Right lobe of liver (tissue), 6 donors: Measurements from ENCODE around the gene ZMYND11. TPM values are rescaled to one million over a fixed set of nuclear protein-coding genes. Genes with fewer than 3 reads are reported as not detected.

Experiments
- ATAC-seq, 4 donors: fragments of 200-7000 bp; cut with Tn5 transposase; one replicate each; pipeline ENCODE4 v1.9.1; 2020; ENCODE audit warnings: mild to moderate bottlenecking in 4 of 4, moderate library complexity in 4 of 4
- DNase-seq, 3 donors: peaks; one replicate each; pipeline ENCODE4 v3.0.0-alpha.2; 2020
- H3K27ac ChIP-seq, 3 donors: fragments of 200-600 bp; one replicate each; pipeline ENCODE4 v1.8.0; 2022
- H3K27me3 ChIP-seq, 2 donors: fragments of 200-600 bp; one replicate each; pipeline ENCODE4 v1.8.0; 2022
- H3K36me3 ChIP-seq, 4 donors: fragments of 200-600 bp; sonication (generic) in 1 of 4; one replicate each; pipeline versions ENCODE4 v1.5.1 to v1.8.0; 2017 to 2022; ENCODE audit warnings: control low read depth in 1 of 4
- H3K4me1 ChIP-seq, 4 donors: fragments of 200-600 bp; sonication (generic) in 1 of 4; one replicate each; pipeline versions ENCODE4 v1.5.1 to v1.8.0; 2017 to 2022; ENCODE audit warnings: control low read depth in 1 of 4
- H3K4me3 ChIP-seq, 3 donors: fragments of 200-600 bp; one replicate each; pipeline ENCODE4 v1.8.0; 2022
- H3K9me3 ChIP-seq, 4 donors: fragments of 200-600 bp; sonication (generic) in 1 of 4; one replicate each; pipeline versions ENCODE4 v1.5.1 to v1.8.0; 2017 to 2022; ENCODE audit warnings: control low read depth in 1 of 4
- CTCF ChIP-seq, 4 donors: fragments of 200-600 bp in 3 of 4; fragments of 450-650 bp in 1 of 4; IDR thresholded peaks; one replicate each; pipeline versions ENCODE4 v1.5.1 to v1.8.0; 2016 to 2022; ENCODE audit warnings: antibody characterized with exemption in 4 of 4, mild to moderate bottlenecking in 2 of 4
- POLR2A ChIP-seq: fragments of 450-650 bp; IDR thresholded peaks from one replicate; pipeline ENCODE4 v1.6.1; 2017; ENCODE audit warnings: antibody characterized with exemption, mild to moderate bottlenecking
- WGBS: methylation state at CpG from one replicate; pipeline ENCODE4 v1.1.6; 2018; ENCODE audit warnings: low coverage, low lambda C conversion rate; ENCODE audit not compliant: insufficient coverage; ENCODE audit errors: missing lambda C conversion rate; 5-methylcytosine and 5-hydroxymethylcytosine counted together
- intact Hi-C, 2 donors: fragments of 100-400 bp; cut with DNase I; formaldehyde crosslinking; loops; one replicate each; pipeline versions ENCODE4 v1.11.2 to v1.14.1; 2022
- total RNA-seq, 6 experiments: library from RNA; depleted of rRNA in 2 of 6; stranded (reverse); fragments of >200 nt in 2 of 6; fragmentation: NEBNext Ultra II Directional in 3 of 6; extraction: Animal tissue kit (Norgen Biotek cat#: 25700) in 3 of 6; gene quantifications; one replicate each; pipeline versions ENCODE4 v1.1.0 to v1.2.4, GENCODE V29; 2016 to 2023
- donor health status: DM: no; HTN: yes; CAD: no.
- donor health status: DM: no; HTN: no; CAD: no.
- donor health status: DM: no; HTN: no; CAD: no.
- donor health status: DM: no; HTN: yes; CAD: no.
- donor health status: DM: no; HTN: yes; CAD: no.

ZMYND11 gene
- total RNA-seq, 6 experiments from 2014 or later = 22.5 to 30.6 (median 24.4) TPM

- Histone ChIP-seq H3K27me3 (no peaks in the 10 kb centered on the region), H3K4me1 (no peaks in the 10 kb centered on the region), H3K27ac (no peak overlapping the region), H3K36me3 (no peaks in the 10 kb centered on the region), H3K9me3 (no peaks in the 10 kb centered on the region), H3K4me3 (no peak overlapping the region)
- DNase-seq (no peak), ATAC-seq (no peak)
- intact Hi-C loops = no loop called here
- no peak for TF ChIP-seq POLR2A
- TF ChIP-seq CTCF (IDR thresholded peaks at IDR 0.05) = no peak
- WGBS = 89% methylated on average over 3 of the region's 5 CpGs
Observed at GRCh38 chr10:154348-154747, 19.1 kb downstream of the ZMYND11 start.

- ATAC-seq = peak in 2 of 4 donors; percentile 49 to 89
- Histone ChIP-seq H3K9me3 (no peaks in the 10 kb centered on the region), H3K4me3 (no peak overlapping the region), H3K27me3 (no peaks in the 10 kb centered on the region), H3K27ac (no peak overlapping the region), H3K4me1 (peaks cover 0 to 8% (median 0%) of the 10 kb centered on the region in 4 donors), H3K36me3 (no peaks in the 10 kb centered on the region)
- DNase-seq = no peak
- TF ChIP-seq CTCF (IDR thresholded peaks at IDR 0.05) (no peak), POLR2A (no peak)
- intact Hi-C loops = no loop called here
Observed at GRCh38 chr10:167383-167782, 32.1 kb downstream of the ZMYND11 start.

- Histone ChIP-seq H3K36me3 (no peaks in the 10 kb centered on the region), H3K9me3 (no peaks in the 10 kb centered on the region), H3K27me3 (no peaks in the 10 kb centered on the region), H3K27ac (no peak overlapping the region), H3K4me1 (no peaks in the 10 kb centered on the region), H3K4me3 (no peak overlapping the region)
- WGBS = 81% methylated on average over 4 of the region's 4 CpGs
- intact Hi-C loops = no loop called here
- TF ChIP-seq POLR2A (no peak), CTCF (IDR thresholded peaks at IDR 0.05) (no peak)
- no peak for DNase-seq
- ATAC-seq = no peak
Observed at GRCh38 chr10:173741-174140, 38.5 kb downstream of the ZMYND11 start.

- TF ChIP-seq POLR2A = no peak
- no peaks in the 10 kb centered on the region for H3K9me3 ChIP-seq
- H3K4me1 ChIP-seq = no peaks in the 10 kb centered on the region
- intact Hi-C loops = no loop called here
- no peaks in the 10 kb centered on the region for H3K27me3 ChIP-seq
- peaks cover 0 to 5% (median 0%) of the 10 kb centered on the region in 4 donors for H3K36me3 ChIP-seq
- ATAC-seq (no peak), DNase-seq (no peak)
- no peak overlapping the region for H3K4me3 ChIP-seq
- H3K27ac ChIP-seq = no peak overlapping the region
Observed at GRCh38 chr10:176677-177076, 41.4 kb downstream of the ZMYND11 start.

GRCh38 chr10:178208-178607 lies 43.0 kb downstream of the ZMYND11 start:
- no peak overlapping the region for H3K4me3 ChIP-seq
- peaks cover 0 to 5% (median 1%) of the 10 kb centered on the region in 4 donors for H3K36me3 ChIP-seq
- H3K27ac ChIP-seq = no peak overlapping the region
- ATAC-seq (peak; percentile 62 to 78 (median 76)), DNase-seq (no peak)
- no peaks in the 10 kb centered on the region for H3K4me1 ChIP-seq
- intact Hi-C loops = no loop called here
- TF ChIP-seq CTCF (IDR thresholded peaks at IDR 0.05) (peak; percentile 40 to 53 (median 48)), POLR2A (no peak)
- no peaks in the 10 kb centered on the region for H3K27me3 ChIP-seq
- WGBS = 25% methylated on average over 2 of the region's 2 CpGs
- no peaks in the 10 kb centered on the region for H3K9me3 ChIP-seq
